Mesendoderm (in vitro differentiated cells): ENCODE results near the gene MGP.

Experiments used
- DNase-seq: peaks from one replicate; pipeline ENCODE4 v3.0.0; 2013
- H2AK5ac ChIP-seq: 2 replicates; pipeline ENCODE4 v1.6.1; 2013; ENCODE audit warnings: low read length, inconsistent platforms
- H2BK120ac ChIP-seq: 2 replicates; pipeline ENCODE4 v1.6.1; 2013; ENCODE audit warnings: low read depth, mild to moderate bottlenecking, low read length, moderate library complexity, mixed read lengths
- H2BK15ac ChIP-seq: replicated peaks from 2 replicates; pipeline ENCODE4 v1.6.1; 2013; ENCODE audit warnings: low read depth, mild to moderate bottlenecking, moderate library complexity
- H2BK5ac ChIP-seq: 2 replicates; pipeline ENCODE4 v1.6.1; 2013; ENCODE audit warnings: low read length, inconsistent platforms
- H3K18ac ChIP-seq: 2 replicates; pipeline ENCODE4 v1.6.1; 2013; ENCODE audit warnings: mild to moderate bottlenecking, low read length, mixed read lengths
- H3K23ac ChIP-seq: one replicate; pipeline ENCODE4 v1.6.1; 2013; ENCODE audit warnings: low read length
- H3K27ac ChIP-seq: 2 replicates; pipeline ENCODE4 v1.5.1; 2013; ENCODE audit warnings: low read depth, mild to moderate bottlenecking, inconsistent platforms, low read length, moderate library complexity
- H3K27me3 ChIP-seq: 2 replicates; pipeline ENCODE4 v1.6.1; 2013; ENCODE audit warnings: low read length, control low read depth, mild to moderate bottlenecking, inconsistent platforms; ENCODE audit not compliant: insufficient read depth, poor library complexity
- H3K36me3 ChIP-seq: 2 replicates; pipeline ENCODE4 v1.6.1; 2013; ENCODE audit warnings: low read length, inconsistent platforms; ENCODE audit not compliant: control insufficient read depth, insufficient read depth
- H3K4ac ChIP-seq: one replicate; pipeline ENCODE4 v1.6.1; 2013; ENCODE audit warnings: low read depth, mild to moderate bottlenecking, low read length, moderate library complexity
- H3K4me1 ChIP-seq: 2 replicates; pipeline ENCODE4 v1.6.1; 2013; ENCODE audit warnings: low read depth, low read length, inconsistent platforms; ENCODE audit not compliant: control insufficient read depth
- H3K4me2 ChIP-seq: 2 replicates; pipeline ENCODE4 v1.6.1; 2013; ENCODE audit warnings: low read length
- H3K4me3 ChIP-seq: 2 replicates; pipeline ENCODE4 v1.5.1; 2013; ENCODE audit warnings: mild to moderate bottlenecking, low read length
- H3K56ac ChIP-seq: one replicate; pipeline ENCODE4 v1.6.1; 2013; ENCODE audit warnings: low read length
- H3K79me1 ChIP-seq: 2 replicates; pipeline ENCODE4 v1.6.1; 2013; ENCODE audit warnings: low read length, inconsistent platforms
- H3K79me2 ChIP-seq: 2 replicates; pipeline ENCODE4 v1.6.1; 2013; ENCODE audit warnings: mild to moderate bottlenecking, low read length; ENCODE audit not compliant: control insufficient read depth, insufficient read depth
- H3K9ac ChIP-seq: 2 replicates; pipeline ENCODE4 v1.6.1; 2013; ENCODE audit warnings: low read length, inconsistent platforms
- H4K5ac ChIP-seq: one replicate; pipeline ENCODE4 v1.6.1; 2013; ENCODE audit warnings: low read length
- H4K8ac ChIP-seq: one replicate; pipeline ENCODE4 v1.6.1; 2013; ENCODE audit warnings: low read depth, mild to moderate bottlenecking, control low read depth, low read length, moderate library complexity
- WGBS: extraction: QIAGEN DNeasy Blood & Tissue Kit; methylation state at CpG from one replicate; pipeline ENCODE4 v1.1.7; 2013; ENCODE audit warnings: low lambda C conversion rate, missing lambda C conversion rate; ENCODE audit not compliant: insufficient coverage; ENCODE audit errors: extremely low coverage; 5-methylcytosine and 5-hydroxymethylcytosine counted together

MGP gene

DNA sequence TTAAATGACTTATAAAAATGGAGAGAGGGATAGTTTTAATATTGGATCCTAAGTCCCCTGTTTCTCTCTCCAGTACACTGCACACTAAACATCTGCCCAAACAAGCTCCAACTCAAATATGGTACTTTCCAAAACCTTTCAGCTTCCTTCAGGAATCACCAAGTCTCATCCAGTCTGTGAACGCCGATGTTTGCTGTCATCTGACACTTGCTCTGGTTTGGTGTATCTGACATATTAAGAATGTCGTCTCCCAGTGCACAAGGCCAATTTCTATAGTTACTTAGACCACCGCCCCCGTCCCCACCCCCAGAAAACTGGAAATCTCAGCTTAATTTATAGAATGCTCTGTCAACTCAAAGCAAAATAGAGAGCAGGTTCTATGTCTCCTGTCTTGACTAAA is 5.0 kb upstream of the MGP start:
- WGBS: no CpG with 5 or more reads among the region's 5 CpGs
- Histone ChIP-seq H2AK5ac (no peak overlapping the region), H3K27ac (no peak overlapping the region), H3K56ac (no peak overlapping the region), H3K23ac (no peak overlapping the region), H3K4me2 (no peak overlapping the region), H3K79me1 (no peaks in the 10 kb centered on the region), H3K18ac (no peak overlapping the region), H3K27me3 (no peaks in the 10 kb centered on the region), H3K9ac (no peak overlapping the region), H3K36me3 (no peaks in the 10 kb centered on the region), H2BK120ac (no peak overlapping the region), H3K4me3 (no peak overlapping the region), H3K4ac (no peak overlapping the region), H2BK15ac (no peak overlapping the region), H4K5ac (no peak overlapping the region), H3K4me1 (no peaks in the 10 kb centered on the region), H2BK5ac (no peak overlapping the region), H4K8ac (no peak overlapping the region), H3K79me2 (no peaks in the 10 kb centered on the region)
- no peak for DNase-seq

DNA sequence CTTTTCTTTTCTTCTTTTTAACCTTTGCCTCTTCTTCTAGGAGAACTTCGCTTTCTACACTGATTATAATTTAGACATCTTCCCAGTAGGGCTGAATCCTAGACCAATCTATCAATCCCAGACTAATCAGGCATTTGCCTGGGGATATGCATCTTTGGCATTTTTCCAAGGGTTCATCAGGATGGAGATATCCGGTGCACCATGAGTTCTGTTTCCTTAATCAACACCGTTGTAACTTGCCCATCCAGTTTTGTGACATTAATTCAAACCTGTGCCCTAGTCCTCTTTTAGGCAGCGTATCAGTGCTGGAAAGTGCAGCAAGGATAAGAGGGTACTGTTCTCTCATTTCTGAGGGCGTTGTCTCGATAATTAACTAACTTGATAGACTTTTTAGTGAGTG is 617 bp upstream of the MGP start:
- H3K23ac ChIP-seq: no peak overlapping the region
- H3K36me3 ChIP-seq: no peaks in the 10 kb centered on the region
- no peaks in the 10 kb centered on the region for H3K79me1 ChIP-seq
- H3K27ac ChIP-seq: no peak overlapping the region
- DNase-seq: no peak
- no peaks in the 10 kb centered on the region for H3K79me2 ChIP-seq
- no peak overlapping the region for H2BK120ac ChIP-seq
- no CpG with 5 or more reads among the region's 6 CpGs for WGBS
- H2BK5ac ChIP-seq: no peak overlapping the region
- no peaks in the 10 kb centered on the region for H3K4me1 ChIP-seq
- no peak overlapping the region for H2AK5ac ChIP-seq
- no peaks in the 10 kb centered on the region for H3K27me3 ChIP-seq
- no peak overlapping the region for H3K18ac ChIP-seq
- no peak overlapping the region for H4K8ac ChIP-seq
- no peak overlapping the region for H3K56ac ChIP-seq
- no peak overlapping the region for H2BK15ac ChIP-seq
- no peak overlapping the region for H3K9ac ChIP-seq
- no peak overlapping the region for H3K4ac ChIP-seq
- H4K5ac ChIP-seq: no peak overlapping the region
- H3K4me3 ChIP-seq: no peak overlapping the region
- no peak overlapping the region for H3K4me2 ChIP-seq

DNA sequence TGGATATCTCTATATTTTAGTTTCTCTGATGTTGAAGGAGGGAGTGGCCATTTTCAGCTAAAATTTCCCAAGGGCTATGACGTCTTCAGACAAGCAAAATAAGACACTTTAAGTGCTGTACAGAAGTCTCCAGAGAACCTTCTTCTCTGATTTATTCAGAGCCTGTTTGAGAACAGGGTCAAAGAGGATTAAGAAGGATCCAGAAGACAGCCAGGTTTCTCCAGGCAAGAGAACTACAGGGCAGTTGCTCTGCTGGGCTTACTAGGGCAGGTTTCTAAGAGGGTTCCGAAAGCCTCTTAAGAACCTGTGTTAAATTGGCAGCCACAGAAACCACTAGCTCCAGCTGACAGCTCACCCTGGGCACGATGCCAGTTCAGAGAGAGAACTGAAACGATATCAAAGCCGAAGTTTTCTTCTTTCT is 1.2 kb downstream of the MGP start:
- Histone ChIP-seq H2AK5ac (no peak overlapping the region), H2BK120ac (no peak overlapping the region), H3K4ac (no peak overlapping the region), H3K9ac (no peak overlapping the region), H2BK15ac (no peak overlapping the region), H3K79me1 (no peaks in the 10 kb centered on the region), H4K5ac (no peak overlapping the region), H3K56ac (no peak overlapping the region), H3K79me2 (no peaks in the 10 kb centered on the region), H3K18ac (no peak overlapping the region), H3K36me3 (no peaks in the 10 kb centered on the region), H2BK5ac (no peak overlapping the region), H3K4me2 (no peak overlapping the region), H3K27ac (no peak overlapping the region), H3K27me3 (no peaks in the 10 kb centered on the region), H3K23ac (no peak overlapping the region), H4K8ac (no peak overlapping the region), H3K4me3 (no peak overlapping the region), H3K4me1 (no peaks in the 10 kb centered on the region)
- no peak for DNase-seq
- WGBS: no CpG with 5 or more reads among the region's 5 CpGs

DNA sequence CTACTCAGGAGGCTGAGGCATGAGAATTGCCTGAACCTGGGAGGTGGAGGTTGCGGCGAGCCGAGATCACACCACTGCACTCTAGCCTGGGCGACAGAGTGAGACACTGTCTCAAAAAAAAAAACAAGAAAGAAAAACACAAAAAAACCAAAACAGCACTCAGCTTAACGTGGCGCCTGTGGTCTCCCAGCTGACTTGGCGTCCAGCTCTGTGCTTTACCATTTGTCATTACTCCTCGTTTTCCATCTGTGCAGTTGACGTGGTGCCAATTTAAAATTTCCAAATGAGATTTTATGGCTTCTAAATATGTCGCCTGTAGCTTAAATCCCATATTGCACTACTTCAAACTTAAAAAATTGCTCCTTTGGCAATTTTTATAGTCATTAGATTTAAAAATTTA is 2.0 kb downstream of the MGP start:
- H2AK5ac ChIP-seq: no peak overlapping the region
- no peak overlapping the region for H2BK5ac ChIP-seq
- no peak for DNase-seq
- H3K36me3 ChIP-seq: no peaks in the 10 kb centered on the region
- no CpG with 5 or more reads among the region's 10 CpGs for WGBS
- H3K79me2 ChIP-seq: no peaks in the 10 kb centered on the region
- no peak overlapping the region for H3K56ac ChIP-seq
- no peak overlapping the region for H3K4ac ChIP-seq
- H3K18ac ChIP-seq: no peak overlapping the region
- H4K5ac ChIP-seq: no peak overlapping the region
- H3K4me2 ChIP-seq: no peak overlapping the region
- no peaks in the 10 kb centered on the region for H3K27me3 ChIP-seq
- no peak overlapping the region for H3K23ac ChIP-seq
- no peaks in the 10 kb centered on the region for H3K4me1 ChIP-seq
- H2BK15ac ChIP-seq: no peak overlapping the region
- H3K9ac ChIP-seq: no peak overlapping the region
- no peak overlapping the region for H3K27ac ChIP-seq
- H2BK120ac ChIP-seq: no peak overlapping the region
- H4K8ac ChIP-seq: no peak overlapping the region
- no peak overlapping the region for H3K4me3 ChIP-seq
- H3K79me1 ChIP-seq: no peaks in the 10 kb centered on the region

DNA sequence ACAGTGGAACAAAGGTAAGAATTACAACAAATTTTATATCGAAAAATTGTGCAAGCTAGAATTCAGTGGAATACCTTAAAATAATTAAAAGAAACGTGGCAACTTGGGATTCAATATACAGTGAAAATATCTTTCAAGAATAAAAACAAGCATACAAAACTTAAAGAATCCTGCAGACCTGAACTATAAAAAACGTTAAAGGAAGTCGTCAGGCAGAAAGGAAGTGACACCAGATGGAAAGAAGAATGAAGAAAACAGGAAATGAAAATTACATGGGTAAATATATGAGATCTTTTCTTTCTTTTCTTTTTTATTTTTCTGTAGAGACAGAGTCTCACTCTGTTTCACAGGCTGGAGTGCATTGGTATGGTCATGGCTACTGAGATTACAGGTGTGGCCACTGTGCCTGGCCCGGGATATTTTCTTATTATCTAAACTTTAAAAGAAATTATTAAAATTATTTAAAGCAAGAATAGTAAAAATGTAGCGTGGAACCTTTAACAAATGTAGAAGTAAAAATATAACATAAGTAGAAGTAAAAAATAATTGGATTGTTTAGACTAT is 4.7 kb downstream of the MGP start:
- WGBS: no CpG with 5 or more reads among the region's 6 CpGs
- Histone ChIP-seq H3K4me3 (no peak overlapping the region), H4K8ac (no peak overlapping the region), H2BK120ac (no peak overlapping the region), H2BK5ac (no peak overlapping the region), H3K23ac (no peak overlapping the region), H3K56ac (no peak overlapping the region), H3K79me1 (no peaks in the 10 kb centered on the region), H3K4ac (no peak overlapping the region), H2AK5ac (no peak overlapping the region), H3K18ac (no peak overlapping the region), H3K4me2 (no peak overlapping the region), H3K4me1 (no peaks in the 10 kb centered on the region), H3K9ac (no peak overlapping the region), H3K36me3 (no peaks in the 10 kb centered on the region), H3K27me3 (no peaks in the 10 kb centered on the region), H4K5ac (no peak overlapping the region), H2BK15ac (no peak overlapping the region), H3K27ac (no peak overlapping the region), H3K79me2 (no peaks in the 10 kb centered on the region)
- no peak for DNase-seq

DNA sequence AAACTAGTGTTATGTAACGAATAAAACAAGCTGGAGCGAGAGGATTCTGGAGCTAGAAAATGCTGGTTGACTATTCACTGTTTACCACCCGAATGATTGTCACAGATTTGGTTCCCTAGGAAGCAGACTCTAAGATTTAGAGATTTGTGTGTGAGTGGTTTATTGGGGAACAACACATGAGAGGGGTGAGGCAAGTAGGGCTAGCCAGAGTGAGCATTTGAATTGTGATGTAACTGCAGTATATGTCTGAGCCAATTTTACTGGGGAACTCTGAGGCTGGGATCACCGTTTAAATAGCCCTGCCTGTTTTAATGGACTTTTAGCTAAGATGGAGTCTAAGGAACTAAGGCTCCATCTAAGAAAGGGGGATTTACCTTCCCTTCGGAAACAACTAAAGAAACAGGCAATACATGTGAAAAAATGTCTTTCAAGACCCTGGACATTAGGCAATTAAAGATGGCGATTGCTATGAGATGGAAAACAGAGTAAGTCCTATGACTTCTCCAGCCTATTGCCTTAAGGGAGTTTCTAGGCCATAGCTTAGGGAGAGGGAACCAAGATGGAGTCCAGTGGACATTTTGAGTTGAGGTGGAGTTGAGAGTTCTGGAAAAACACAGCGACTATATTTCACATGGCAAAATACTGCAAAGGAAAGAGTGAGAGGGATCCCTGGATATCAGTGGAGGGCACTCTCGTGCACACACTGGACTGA is 6.3 kb downstream of the MGP start:
- Histone ChIP-seq H3K4ac (no peak overlapping the region), H3K9ac (no peak overlapping the region), H4K5ac (no peak overlapping the region), H4K8ac (no peak overlapping the region), H2BK15ac (no peak overlapping the region), H3K4me3 (no peak overlapping the region), H3K4me2 (no peak overlapping the region), H3K4me1 (no peaks in the 10 kb centered on the region), H3K79me2 (no peaks in the 10 kb centered on the region), H3K79me1 (no peaks in the 10 kb centered on the region), H3K27ac (no peak overlapping the region), H3K18ac (no peak overlapping the region), H3K56ac (no peak overlapping the region), H2BK120ac (no peak overlapping the region), H2AK5ac (no peak overlapping the region), H3K23ac (no peak overlapping the region), H2BK5ac (no peak overlapping the region), H3K27me3 (no peaks in the 10 kb centered on the region), H3K36me3 (no peaks in the 10 kb centered on the region)
- WGBS: no CpG with 5 or more reads among the region's 8 CpGs
- DNase-seq: no peak
